ENCODE results near the gene ADD2. TPM values are rescaled to one million over a fixed set of nuclear protein-coding genes. Genes with fewer than 3 reads are reported as not detected.

The ADD2 gene
- total and polyA plus RNA-seq, 4 donors: 0.08 to 156 (median 0.16) TPM; not detected in 1

GRCh38 chr2:70777450-70777849 is 9.4 kb upstream of the ADD2 start:
- 56% methylated on average over 2 of the region's 2 CpGs for WGBS
- no peak overlapping the region for H3K27ac ChIP-seq (ENCODE audit: low read depth in 1 of 2, low read length in 2 of 2)
- H3K36me3 ChIP-seq (ENCODE audit: control insufficient read depth in 4 of 4, insufficient read depth in 3 of 4, low read depth in 1 of 4, low read length in 3 of 4): no peaks in the 10 kb centered on the region
- no peak for DNase-seq (ENCODE audit: low spot score)
- H3K4me1 ChIP-seq (ENCODE audit: control insufficient read depth in 4 of 4, insufficient read depth in 4 of 4, low read length in 3 of 4): no peaks in the 10 kb centered on the region
- H3K9me3 ChIP-seq (ENCODE audit: control insufficient read depth in 4 of 4, low read length in 3 of 4): peaks cover 0 to 4% (median 0%) of the 10 kb centered on the region in 4 donors
- no peak overlapping the region for H3K4me3 ChIP-seq (ENCODE audit: low read depth in 1 of 3, low read length in 3 of 3)
- TF ChIP-seq ZBTB33 (IDR thresholded peaks at IDR 0.05) (no peak), HNF4A (conservative IDR thresholded peaks at IDR 0.05) (no peak), TAF1 (conservative IDR thresholded peaks at IDR 0.05) (no peak), FOXA2 (IDR thresholded peaks at IDR 0.05) (no peak), JUND (IDR thresholded peaks at IDR 0.05) (no peak), SP1 (IDR thresholded peaks at IDR 0.05) (no peak), EGR1 (IDR thresholded peaks at IDR 0.05; ENCODE audit: low read depth in 2 of 2) (no peak), HNF4G (IDR thresholded peaks at IDR 0.05) (no peak), YY1 (IDR thresholded peaks at IDR 0.05) (no peak), FOXA1 (IDR thresholded peaks at IDR 0.05) (no peak), MAX (IDR thresholded peaks at IDR 0.05) (no peak), RXRA (IDR thresholded peaks at IDR 0.05) (no peak), CTCF (IDR thresholded peaks at IDR 0.05; ENCODE audit: low read depth, low read length, missing input control) (no peak), RAD21 (IDR thresholded peaks at IDR 0.05) (no peak), ATF3 (IDR thresholded peaks at IDR 0.05) (no peak), GABPA (IDR thresholded peaks at IDR 0.05 in 1 of 2, conservative IDR thresholded peaks at IDR 0.05 in 1 of 2) (no peak), REST (IDR thresholded peaks at IDR 0.05) (no peak), NR2F2 (IDR thresholded peaks at IDR 0.05) (no peak)
- H3K27me3 ChIP-seq (ENCODE audit: control insufficient read depth in 4 of 4, insufficient read depth in 4 of 4, low read length in 3 of 4): peaks cover 0 to 7% (median 6%) of the 10 kb centered on the region in 4 donors
- no peak overlapping the region for H3K9ac ChIP-seq (ENCODE audit: low read depth in 1 of 2, low read length in 2 of 2)

All from liver (tissue), 9 donors.